Measurements from ENCODE around the gene DCST1.

DNA sequence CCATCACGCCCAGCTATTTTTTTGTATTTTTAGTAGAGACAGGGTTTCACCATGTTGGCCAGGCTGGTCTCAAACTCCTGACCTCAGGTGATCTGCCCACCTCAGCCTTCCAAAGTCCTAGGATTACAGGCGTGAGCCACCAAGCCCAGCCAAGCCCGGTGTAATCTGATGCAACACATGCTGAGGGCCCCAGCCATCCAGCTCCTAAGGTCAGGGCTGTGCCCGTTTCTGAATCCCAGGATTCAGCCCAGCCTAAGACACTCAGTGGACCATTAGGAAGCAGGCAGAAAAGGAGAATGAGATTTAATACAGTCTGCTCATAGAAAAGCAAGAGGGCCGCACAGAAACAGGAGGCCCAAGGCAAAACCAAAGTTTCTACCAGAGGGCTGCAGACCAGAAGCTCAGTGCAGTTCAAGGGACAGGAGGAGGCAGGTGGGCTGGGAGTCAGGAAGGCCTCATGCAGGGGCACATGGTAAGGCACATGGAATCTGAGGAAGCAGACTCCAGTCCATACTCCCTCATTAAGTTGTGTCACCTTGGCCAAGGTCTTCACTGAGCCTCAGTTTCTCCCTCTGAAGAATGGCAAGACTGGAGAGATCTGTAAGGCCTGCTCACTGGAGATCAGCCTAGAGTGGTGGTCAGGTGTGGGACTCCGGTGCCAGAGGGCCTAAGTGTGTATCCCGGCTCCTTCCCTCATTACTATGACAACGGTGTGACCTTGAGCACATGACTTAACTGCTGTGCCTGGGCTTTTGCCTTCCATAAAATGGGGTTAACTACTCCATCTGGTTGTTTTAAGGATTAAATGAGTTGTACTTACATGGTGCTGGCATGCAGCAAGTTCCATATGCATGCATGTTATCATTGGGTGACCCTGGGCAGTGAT, 15.1 kb downstream of the DCST1 start:
- TF ChIP-seq EZH2 (IDR thresholded peaks at IDR 0.05; ENCODE audit: borderline replicate concordance, insufficient read depth, low read depth, low read length, poor library complexity, severe bottlenecking), result no peak
- no peak for TF ChIP-seq CTCF (IDR thresholded peaks at IDR 0.05)

Data from B cell (primary cell).